HT-29 (cell line): Measurements from ENCODE around the gene PDE11A. TPM values are rescaled to one million over a fixed set of nuclear protein-coding genes. Genes with fewer than 3 reads are reported as not detected.
"Not testable (repeated sequence)": the region's sequence is repeated elsewhere in the genome, so short reads cannot be mapped to it uniquely, and the experiment has no call there.

Experiments used
- DNase-seq: peaks from one replicate; pipeline ENCODE4 v3.0.0-alpha.2; 2015; ENCODE audit warnings: low spot score
- total RNA-seq: library from RNA; depleted of rRNA; stranded (reverse); fragments of >200 nt; shearing (Covaris generic); gene quantifications from 2 replicates; pipeline ENCODE4 v1.2.3, GENCODE V29; 2014

PDE11A gene
- total RNA-seq, 1 experiment from 2014 or later, result not detected

DNA sequence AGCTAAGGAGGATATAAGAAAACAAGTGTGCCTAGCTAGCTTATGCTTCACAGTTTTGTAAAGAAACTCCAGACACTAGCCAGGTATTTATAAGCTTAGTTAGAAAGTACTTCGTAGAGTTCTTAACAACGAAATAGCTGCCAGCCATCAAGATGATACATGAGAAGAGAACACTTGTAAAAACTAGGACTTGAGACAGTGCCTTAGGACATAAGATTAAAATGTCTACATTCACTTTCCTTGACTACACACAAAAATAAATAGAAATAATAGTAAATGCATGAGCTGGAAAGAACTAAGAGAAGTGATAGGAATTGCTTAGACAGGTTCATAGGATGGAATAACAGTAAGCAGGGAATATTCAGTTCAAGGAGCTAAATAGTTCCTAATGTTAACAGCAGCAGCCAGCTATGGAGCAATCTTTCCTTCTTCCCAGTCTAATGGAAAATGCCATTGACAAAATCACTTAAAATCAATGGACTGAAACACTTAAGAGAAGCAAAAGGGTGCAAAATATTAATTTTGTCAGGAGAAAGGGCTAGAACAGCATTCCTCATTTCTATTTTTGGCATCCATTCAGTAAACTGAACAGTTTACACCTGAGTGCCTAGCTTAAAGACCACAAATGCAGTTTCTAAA is 186.6 kb downstream of the PDE11A start:
- no peak for DNase-seq

DNA sequence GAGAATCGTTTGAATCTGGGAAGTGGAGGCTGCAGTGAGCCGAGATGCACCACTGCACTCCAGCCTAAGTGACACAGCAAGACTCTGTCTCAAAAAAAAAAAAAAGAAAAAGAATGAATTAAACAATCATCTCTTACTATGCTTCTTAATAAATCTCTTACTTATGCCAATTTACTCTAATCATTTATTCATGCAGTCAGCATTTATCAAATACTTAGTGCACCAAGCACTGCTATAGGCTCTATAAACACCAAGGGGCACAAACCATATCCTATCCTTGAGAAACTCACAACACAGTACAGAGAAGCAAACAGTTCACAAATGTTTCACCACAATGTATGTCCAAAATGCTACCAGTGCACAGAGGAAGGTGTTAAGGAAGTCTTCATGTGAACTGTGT is 189.4 kb downstream of the PDE11A start:
- DNase-seq, result no peak

DNA sequence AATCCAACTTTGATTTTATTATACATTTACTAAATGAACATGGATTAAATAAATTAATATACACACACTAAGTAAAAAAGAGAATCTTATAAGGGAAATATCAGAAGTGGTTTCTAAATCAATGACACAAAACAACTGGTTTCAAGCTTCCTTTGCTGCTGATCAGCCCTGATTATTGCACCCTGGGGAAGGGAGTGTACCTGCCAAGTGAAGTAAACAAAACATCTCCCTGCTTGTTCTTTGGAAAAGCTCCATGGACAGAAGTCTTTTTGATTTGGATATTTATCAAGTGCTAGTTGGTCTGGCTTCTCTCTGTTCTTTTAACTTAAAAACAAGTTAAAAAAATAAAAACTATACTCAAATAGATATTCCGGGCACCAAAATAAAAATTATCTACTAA is 190.1 kb downstream of the PDE11A start:
- no peak for DNase-seq

DNA sequence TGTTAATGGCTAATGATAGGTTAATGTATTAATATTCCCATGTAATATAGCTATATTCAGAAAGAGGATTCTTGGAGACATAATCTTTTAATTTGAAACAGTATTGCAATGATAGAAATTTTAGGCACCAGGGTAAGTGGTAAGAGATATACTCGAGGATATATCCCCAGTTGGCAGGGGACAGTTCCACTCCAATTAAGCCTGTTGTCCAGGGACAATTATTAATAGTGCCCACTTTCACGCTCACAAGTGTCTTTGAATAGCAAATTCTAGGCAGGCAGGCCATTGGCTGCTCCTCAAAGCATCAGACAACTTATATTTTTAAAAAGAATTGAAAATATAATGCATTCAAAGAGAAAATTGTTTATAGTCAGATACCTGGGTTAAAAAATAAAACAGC is 190.7 kb downstream of the PDE11A start:
- no peak for DNase-seq

DNA sequence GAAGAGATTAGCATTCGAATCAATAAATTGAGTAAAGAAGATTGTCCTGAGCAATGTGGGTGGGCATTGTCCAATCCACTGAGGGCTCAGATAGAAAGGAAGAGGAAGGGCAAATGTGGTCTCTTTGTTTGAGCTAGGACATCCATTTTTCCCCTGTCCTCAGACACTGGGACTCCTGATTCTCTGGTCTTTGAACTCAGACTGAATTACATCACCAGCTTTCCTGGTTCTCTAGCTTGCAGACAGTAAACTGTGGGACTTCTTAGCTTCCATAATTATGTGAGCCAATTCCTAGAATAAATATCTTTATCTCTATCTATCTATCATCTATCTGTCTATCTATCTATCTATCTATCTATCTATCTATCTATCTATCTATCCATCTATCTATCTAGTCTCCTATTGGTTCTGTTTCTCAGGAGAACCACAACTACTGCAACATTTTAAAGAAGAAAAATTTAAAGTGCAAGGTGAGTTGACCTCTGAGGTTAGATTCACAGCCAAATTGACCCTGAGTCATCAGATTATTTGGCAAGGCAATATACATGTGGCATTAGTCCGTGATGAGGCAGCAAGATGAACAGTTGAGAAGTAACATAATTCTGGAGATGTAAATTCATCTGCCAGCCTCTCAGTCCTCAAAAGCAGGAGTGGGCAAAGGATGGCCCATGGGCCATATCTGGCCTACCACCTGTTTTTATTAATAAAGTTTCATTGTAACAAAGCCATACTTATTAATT is 191.4 kb downstream of the PDE11A start:
- DNase-seq, result no peak

DNA sequence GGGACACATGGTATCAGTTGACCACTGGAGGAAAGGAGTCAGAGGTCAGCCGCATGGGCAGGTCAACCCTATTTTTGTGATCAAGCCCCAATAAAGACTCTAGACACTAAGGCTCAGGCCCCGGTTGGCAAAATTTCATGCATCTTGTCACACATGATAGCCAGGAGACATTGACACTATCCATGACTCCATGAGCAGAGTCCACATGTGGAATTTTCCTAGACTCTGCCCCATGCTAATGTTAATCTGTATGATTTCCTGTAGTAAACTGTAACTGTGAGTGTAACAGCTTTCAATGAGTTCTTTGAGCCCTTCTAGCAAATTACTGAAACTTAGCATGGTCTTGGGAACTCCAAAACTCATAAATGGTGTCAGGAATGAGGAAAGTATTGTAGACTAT is 192.3 kb downstream of the PDE11A start:
- DNase-seq, result no peak

DNA sequence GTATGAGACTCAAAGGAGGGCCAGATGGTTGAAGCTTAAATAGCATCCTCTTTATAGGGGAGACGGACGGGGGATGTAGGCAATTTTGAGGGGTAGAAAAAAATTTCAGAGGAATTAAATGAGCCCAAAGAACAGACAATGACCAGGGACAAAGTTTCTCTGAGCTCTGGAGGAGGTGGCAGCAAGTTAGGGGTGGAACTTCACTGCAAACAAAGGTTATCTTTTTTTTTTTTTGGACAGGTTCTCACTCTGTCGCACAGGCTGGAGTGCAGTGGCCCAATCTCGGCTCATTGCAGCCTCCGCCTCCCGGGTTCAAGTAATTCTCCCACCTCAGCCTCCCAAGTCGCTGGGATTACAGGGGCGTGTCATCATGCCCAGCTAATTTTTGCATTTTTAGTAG is 195.6 kb downstream of the PDE11A start:
- no peak for DNase-seq

DNA sequence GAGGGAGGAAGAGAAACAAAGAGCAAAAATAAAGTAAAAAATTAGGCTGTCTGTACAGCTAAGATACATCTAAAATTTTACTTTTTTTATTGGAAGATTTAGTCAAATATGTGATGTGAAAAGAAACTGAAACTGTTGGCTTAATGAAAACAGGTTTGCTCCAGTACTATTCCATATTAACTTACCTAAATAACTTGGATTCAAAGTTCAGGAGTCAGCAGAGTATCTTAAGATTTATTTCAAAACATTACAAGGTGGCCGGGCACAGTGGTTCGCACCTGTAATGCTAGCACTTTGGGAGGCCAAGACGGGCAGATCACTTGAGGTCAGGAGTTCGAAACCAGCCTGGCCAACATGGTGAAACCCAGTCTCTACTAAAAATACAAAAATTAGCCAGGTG is 197.9 kb downstream of the PDE11A start:
- DNase-seq, result no peak

DNA sequence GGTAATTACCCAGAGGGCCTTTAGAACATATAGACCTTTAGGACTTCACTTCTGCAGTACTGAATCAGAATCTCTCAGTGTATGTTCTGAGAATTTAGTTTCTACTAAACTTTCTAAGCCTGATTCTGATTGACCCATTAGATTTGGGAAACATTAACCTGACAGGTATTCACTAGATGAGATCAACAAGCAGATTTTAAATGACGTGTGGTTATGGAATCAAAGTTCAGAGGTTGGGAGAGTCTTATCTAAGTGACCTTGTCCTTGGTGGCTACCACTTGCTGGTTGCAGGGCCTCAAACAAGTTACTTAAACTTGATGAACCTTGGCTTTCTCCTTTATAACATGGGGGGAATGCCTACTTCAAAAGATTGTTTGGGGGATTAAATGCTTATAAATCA is 198.7 kb downstream of the PDE11A start:
- DNase-seq, result no peak

DNA sequence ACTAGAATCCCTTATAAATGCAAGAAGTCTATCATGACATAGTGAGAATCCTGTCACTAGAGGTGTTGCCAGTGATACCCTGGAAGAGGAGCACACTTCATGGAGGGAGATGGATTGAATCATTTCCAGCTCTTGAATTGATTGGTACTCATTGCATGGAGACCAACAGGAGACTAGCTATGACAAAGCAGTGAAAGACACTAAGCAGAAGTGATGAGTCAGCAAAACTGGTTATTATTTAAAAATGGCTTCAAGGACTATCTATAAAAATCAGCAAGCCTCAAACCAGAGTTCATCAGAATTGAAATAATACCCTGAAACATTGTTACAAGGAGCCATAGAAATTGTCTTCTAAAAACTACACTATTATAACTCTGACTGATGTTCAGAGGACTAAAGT is 200.3 kb downstream of the PDE11A start:
- DNase-seq, result no peak

DNA sequence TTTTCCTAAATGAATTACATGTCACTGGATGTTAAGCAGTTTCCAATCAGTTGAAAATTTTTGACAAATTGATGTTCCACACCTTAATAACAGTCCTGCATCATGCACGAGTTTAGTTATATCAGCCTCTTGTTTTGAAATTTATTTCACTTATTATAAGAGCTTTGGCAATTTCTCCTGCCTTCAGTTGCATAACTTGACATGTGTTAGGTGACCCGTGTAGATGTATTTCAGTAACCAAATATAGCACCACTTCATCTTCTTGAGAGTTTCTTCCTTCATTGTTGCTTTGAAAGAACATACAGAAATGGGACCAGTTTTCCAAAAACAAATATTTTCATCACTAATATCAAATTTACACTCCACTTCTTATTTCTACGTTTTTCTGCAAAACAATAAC is 202.7 kb downstream of the PDE11A start:
- DNase-seq, result no peak

DNA sequence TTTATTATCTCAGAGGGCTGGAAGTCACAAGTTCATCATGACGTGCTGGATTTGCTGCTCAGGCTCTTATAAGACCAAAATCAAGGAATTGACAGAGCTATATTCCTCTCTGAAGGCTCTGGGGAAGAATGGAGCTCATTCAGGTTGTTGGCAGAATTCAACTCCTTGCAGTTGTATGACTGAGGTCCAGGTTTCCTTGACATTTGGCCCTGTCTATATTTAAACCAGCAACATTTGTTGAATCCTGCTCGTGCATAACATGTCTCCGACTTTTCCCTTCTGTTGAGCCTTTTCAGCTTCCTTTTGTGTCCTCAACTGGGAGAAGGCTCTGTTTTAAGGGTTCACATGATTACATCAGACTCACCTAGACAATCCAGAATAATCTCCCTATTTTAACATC is 203.4 kb downstream of the PDE11A start:
- no peak for DNase-seq

DNA sequence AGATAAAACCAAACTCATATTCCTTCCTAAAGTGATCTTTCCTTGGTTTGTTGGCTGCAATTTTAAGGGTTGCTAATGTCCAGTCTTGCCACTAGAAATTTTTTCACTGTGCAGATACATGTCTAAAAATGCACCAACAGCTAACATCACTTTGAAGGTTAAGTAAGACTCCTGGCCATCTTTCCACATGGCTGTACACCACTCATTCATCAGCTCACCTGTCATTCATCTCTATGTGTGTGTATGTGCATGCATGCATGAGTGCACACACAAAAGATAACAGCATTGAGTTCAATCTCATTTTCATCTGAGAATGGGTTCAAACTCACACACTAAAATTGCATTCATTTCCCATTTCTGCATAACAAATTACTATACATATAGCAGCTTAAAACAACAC is 203.8 kb downstream of the PDE11A start:
- no peak for DNase-seq

DNA sequence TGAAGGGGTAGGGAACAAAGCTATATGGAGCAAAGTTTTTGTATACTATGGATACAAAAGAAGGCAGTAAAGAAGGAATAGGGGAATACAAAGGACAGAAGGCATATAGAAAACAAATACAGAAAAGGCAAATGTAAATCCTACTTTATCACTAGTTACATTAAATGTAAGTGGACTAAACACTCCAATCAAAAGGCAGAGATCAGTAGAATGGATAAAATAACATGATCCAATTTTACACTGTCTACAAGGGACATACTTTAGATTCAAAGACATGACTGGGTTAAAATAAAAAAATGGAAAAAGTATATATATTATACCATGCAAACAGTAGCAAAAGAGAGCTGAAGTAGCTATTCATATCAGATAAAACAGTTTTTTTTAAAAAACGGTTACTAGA is 215.0 kb downstream of the PDE11A start:
- DNase-seq, result no peak

DNA sequence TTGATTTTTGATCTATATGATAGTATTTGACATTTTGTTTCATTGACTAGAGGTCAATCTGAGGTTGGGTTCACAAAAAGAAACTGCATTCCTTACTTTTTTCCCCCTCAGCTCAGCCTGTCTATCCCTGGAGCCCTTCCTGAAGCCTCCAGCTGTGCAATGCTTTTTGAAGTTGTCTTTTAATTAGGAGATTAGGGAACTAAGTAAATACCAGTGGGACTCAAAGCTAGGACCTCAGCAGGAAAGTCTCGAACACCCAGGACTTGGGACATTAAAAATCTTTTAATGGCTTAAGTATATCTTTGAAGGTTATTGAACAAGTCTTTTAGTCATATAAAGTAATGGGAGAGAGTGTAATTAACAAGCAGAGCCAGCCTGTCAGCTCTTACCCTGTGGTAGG is 220.2 kb downstream of the PDE11A start:
- no peak for DNase-seq

DNA sequence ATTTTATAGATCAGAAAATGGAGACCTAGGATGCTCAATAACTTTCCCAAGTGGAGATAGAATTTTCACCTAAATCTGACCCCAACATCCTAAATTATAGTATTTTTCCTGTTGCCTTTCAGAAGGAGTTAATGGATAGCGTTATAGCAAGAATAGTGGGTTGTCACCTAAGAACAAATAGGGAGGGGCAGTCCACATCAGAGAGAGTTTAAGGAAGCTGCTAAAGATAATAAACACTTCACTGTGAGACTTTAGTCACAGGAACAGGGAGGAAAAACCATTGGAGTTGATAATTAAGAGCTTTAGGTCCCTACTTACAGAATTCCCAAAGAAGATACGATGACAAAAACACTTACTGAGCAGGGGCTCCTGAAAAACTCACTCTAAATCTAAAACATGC is 229.4 kb downstream of the PDE11A start:
- no peak for DNase-seq

DNA sequence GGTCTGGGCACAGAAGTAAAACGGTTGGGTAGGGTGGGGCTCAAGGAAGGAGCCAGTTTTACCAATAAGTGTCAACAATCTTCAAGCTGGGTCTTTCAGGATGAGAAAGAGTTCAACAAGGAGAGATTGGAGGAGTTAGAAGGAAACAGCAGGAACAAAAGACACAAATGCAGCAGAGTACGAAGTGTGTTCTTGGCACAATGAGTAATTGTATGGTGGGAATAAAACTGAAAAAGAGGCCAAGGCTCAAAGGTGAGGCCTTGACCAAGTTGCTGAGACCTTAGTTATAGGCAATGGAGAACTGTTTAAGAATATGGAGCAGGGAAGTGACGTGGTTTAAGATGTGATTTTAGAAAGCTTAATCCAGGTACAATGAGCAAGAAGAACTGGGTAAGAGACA is 230.3 kb downstream of the PDE11A start:
- no peak for DNase-seq

DNA sequence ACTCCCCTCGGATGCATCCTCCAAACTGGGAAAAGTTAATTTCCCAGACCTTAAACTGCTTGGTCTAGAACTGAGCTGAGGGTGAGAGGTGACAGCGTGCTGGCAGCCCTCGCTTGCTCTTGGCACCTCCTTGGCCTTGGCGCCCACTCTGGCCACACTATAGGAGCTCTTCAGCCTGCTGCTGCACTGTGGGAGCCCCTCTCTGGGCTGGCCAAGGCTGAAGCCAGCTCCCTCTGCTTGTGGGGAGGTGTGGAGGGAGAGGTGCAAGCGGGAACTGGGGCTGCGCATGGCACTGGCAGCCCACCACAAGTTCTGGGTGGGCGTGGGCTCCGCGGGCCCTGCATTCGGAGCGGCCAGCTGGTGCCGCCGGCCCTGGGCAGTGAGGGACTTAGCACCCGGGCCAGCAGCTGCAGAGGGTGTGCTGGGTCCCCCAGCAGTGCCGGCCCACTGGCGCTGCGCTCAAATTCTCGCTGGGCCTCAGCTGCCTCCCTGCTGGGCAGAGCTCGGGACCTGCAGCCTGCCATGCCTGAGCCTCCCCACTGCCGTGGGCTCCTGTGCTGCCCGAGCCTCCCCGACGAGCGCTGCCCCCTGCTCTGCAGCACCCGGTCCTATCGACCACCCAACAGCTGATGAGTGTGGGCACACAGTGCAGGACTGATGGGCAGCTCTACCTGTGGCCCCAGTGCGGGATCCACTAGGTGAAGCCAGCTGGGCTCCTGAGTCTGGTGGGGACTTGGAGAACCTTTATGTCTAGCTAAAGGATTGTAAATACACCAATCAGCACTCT is 237.0 kb downstream of the PDE11A start:
- not testable (repeated sequence) for DNase-seq

DNA sequence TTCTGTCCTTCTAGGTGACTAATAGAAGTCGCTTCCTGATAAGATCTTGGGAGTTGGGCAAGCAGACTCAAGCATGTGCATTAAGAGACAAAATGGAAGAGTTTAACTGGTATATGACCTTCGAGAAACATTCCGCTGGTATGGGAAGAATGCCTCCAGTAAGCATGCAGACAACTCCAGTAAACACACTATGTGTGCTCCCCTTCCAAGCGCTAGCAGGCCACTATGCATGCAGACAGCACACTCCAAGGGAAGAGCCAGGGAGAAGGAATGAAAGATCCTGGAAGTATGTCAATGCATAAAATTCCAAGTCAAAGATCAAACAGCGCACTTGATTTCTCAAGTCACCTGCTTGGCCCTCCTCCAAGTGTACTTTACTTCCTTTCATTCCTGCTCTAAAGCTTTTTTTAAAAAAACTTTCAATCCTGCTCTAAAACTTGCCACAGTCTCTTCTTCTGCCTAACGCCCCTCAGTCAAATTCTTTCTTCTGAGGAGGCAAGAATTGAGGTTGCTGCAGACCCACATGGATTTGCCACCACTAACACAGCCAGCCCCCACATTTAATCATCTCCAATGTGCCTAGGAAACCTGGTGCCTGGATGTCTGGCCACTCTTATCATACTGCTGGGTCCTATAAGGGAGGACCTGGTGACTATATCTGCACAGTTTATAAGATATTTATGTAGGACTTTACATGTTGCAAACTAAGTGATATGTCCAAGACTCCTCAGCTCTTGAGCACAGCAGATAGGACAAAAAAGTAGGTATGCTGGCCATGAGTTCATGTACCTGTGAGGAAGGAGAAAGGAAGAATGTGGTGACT is 239.8 kb downstream of the PDE11A start:
- DNase-seq, result no peak

DNA sequence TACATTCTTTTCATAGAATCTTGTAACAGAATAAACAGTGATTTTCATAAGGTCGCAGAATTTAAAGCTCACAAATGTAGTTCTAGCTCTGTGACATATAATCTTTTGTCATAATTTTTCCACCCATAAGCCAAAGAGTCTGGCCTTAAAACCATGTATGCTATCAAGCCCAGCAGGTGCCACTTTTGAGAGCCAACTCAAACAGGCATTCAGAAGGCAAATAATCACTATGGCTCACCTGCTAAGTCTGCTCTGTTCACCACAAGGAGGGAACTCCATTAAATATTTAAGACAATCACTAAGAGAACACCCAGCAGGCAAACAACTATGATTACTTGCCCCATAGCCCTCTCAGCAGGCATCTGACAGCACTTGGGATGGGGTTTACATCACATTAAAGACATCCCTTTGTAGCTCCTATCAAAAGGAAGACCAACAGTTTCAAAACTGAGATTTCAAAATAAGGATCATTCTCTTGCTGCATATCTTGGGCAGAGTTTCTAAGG is 241.6 kb downstream of the PDE11A start:
- DNase-seq, result no peak

DNA sequence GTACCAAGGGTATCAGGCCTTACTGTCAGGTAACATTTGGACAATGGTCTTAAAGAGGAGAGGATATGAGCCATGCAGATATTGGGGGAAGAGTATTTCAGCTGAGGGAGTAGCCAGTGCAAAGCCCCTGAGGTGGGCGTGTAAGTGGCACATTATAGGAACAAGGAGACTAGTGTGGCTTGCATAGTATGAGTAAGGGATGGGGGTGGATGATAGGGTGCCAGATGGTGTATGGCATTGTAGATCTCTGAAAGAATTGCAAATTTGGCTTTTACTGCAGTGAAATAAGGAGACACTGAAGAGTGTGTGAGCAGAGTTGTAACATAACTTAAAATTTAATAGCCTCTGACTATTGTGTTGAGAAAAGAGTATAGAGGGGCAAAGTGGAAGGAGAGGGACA is 244.0 kb downstream of the PDE11A start:
- no peak for DNase-seq

DNA sequence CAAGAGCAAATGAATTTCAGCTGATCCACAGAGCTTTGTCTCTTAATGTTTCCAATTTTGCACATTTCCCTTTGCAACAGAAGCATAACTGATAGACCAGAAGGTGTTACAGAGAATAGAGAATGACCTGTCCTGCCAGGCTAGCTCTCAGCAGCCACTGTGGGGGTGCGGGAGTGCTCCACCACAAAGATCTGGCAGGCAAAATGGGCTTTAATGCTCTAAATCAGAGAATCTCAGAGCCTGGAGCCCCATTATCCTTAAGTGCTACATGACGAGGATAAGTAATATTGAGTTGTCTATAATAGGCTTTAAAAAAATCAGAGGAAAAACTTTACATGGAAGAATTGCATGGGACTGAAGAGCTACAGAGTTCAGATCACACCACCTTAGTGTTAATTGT is 245.7 kb downstream of the PDE11A start:
- no peak for DNase-seq
